Heart right ventricle (tissue), 16 donors: ENCODE results near the gene STIM2. TPM values are rescaled to one million over a fixed set of nuclear protein-coding genes. Genes with fewer than 3 reads are reported as not detected.

Source experiments
- ATAC-seq, 8 donors: fragments of 200-7000 bp; cut with Tn5 transposase; one replicate each; pipeline ENCODE4 v1.9.1; 2020; ENCODE audit warnings: mild to moderate bottlenecking in 8 of 8, moderate library complexity in 8 of 8, moderate number of reproducible peaks in 1 of 8
- DNase-seq, 2 donors: peaks; one replicate each; pipeline ENCODE4 v3.0.0-alpha.2; 2020
- H3K27ac ChIP-seq, 10 donors: fragments of 200-600 bp; sonication (generic) in 2 of 10; one replicate each; pipeline versions ENCODE4 v1.5.0 to v1.8.0; 2020 to 2022; ENCODE audit warnings: mild to moderate bottlenecking in 3 of 10
- H3K27me3 ChIP-seq, 7 donors: fragments of 200-600 bp; one replicate each; pipeline ENCODE4 v1.8.0; 2021 to 2022; ENCODE audit warnings: mild to moderate bottlenecking in 2 of 7
- H3K36me3 ChIP-seq, 9 donors: fragments of 200-600 bp; sonication (generic) in 1 of 9; one replicate each; pipeline versions ENCODE4 v1.5.0 to v1.8.0; 2020 to 2022; ENCODE audit warnings: mild to moderate bottlenecking in 2 of 9
- H3K4me1 ChIP-seq, 9 donors: fragments of 200-600 bp; sonication (generic) in 1 of 9; one replicate each; pipeline versions ENCODE4 v1.5.0 to v1.8.0; 2020 to 2022; ENCODE audit warnings: mild to moderate bottlenecking in 4 of 9
- H3K4me3 ChIP-seq, 10 donors: fragments of 200-600 bp; sonication (generic) in 2 of 10; one replicate each; pipeline versions ENCODE4 v1.5.0 to v1.8.0; 2020 to 2022; ENCODE audit warnings: mild to moderate bottlenecking in 7 of 10, moderate library complexity in 2 of 10
- H3K9me3 ChIP-seq, 11 donors: fragments of 200-600 bp in 10 of 11; sonication (generic) in 2 of 11; one replicate each; pipeline versions ENCODE4 v1.5.0 to v1.8.0; 2013 to 2022; ENCODE audit warnings: mild to moderate bottlenecking in 2 of 11, control low read depth in 1 of 11, moderate library complexity in 1 of 11
- WGBS, 2 donors: extraction: QIAGEN DNeasy Blood & Tissue Kit; methylation state at CpG; one replicate each; pipeline ENCODE4 v1.1.7; 2013; ENCODE audit warnings: inconsistent platforms in 1 of 2; 5-methylcytosine and 5-hydroxymethylcytosine counted together
- intact Hi-C, 10 donors: fragments of 100-400 bp; cut with DNase I; formaldehyde crosslinking; loops; one replicate each; pipeline versions ENCODE4 v1.11.1 to v1.14.2; 2022
- polyA plus RNA-seq, 2 donors: library from polyadenylated mRNA; stranded (reverse); fragments of 200-250 nt; gene quantifications; one replicate each; pipeline ENCODE4 v1.2.3, GENCODE V29; 2013
- total RNA-seq, 10 donors: library from RNA; stranded (reverse); fragmentation: NEBNext Ultra II Directional in 3 of 10; extraction: Animal tissue kit (Norgen Biotek cat#: 25700) in 3 of 10; gene quantifications; one replicate each; pipeline versions ENCODE4 v1.2.1 to v1.2.4, GENCODE V29; 2021 to 2023
- TF ChIP-seq, protein P1 (sequence below), 9 donors: fragments of 200-600 bp; sonication (generic) in 2 of 9; IDR thresholded peaks; one replicate each; pipeline versions ENCODE4 v1.5.0 to v1.8.0; 2021 to 2022; ENCODE audit warnings: antibody characterized with exemption in 9 of 9, mild to moderate bottlenecking in 5 of 9, moderate library complexity in 1 of 9
- donor health status: Arrhythmogenic right ventricular cardiomyopathy.
- donor health status: ischemic (EF 13 %, LVEDD 7.1; RV severe dilation, severe dysfunction).
- donor health status: healthy with polysubstance abuse.
- donor health status: DM: no; HTN: yes; CAD: no.
- donor health status: DM: no; HTN: no; CAD: no.
- donor health status: ischemic (EF 25% LVEDD 6.9; RV normal size, moderate dysfunction).
- donor health status: ischemic (EF 25% LVEDD 5.7; RV mildly dilated, moderate dysfunction).
- donor health status: healthy.
- donor health status: DM: yes; HTN: yes; CAD: no.
- donor health status: Ischemic cardiomyopathy.
- donor health status: ischemic (EF 35%, LVEDD 5.7; RV mildly dilated, moderate dysfunction).
- donor health status: nonischemic (EF 11% LVEDD 7.7; RV severe dilation, severe dysfunction).
- donor health status: DM: yes; HTN: yes; CAD: no.
- donor health status: PGD.
- donor health status: ischemic (EF 29% LVEDD 5.4; RV normal size, mild dysfunction).
- donor health status: nonischemic (EF 23%, LVEDD 6.1; RV moderate dilation, normal function).

STIM2 gene
- total and polyA plus RNA-seq, 12 donors, result 5.2 to 13.5 (median 9.6) TPM

DNA sequence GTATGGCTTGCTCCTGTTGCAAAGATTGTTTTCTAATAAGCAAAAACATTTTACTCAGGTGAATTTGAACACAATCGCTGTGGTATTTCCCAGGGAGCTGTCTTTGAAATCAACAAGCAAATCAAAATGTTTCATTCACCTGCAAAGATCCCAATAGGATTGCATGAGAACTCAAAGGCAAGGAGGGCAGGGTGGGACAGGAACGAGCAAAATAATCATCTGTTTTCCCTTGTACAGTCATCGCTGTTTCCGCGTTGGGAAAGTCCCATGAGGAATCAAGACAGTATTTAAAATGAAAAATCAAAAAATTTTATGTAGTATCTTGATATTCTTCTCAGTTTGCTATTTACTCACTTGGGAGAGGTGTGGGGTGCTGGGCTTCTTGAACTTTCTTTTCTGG lies 198.8 kb downstream of the STIM2 start:
- Histone ChIP-seq H3K9me3 (peaks cover 0 to 2% (median 0%) of the 10 kb centered on the region in 11 donors), H3K27me3 (peaks cover 0 to 10% (median 7%) of the 10 kb centered on the region in 7 donors), H3K4me3 (no peak overlapping the region), H3K4me1 (no peaks in the 10 kb centered on the region), H3K36me3 (no peaks in the 10 kb centered on the region), H3K27ac (no peak overlapping the region)
- ATAC-seq (no peak), DNase-seq (no peak)
- intact Hi-C loops, result no loop called here
- TF ChIP-seq, protein P1, sequence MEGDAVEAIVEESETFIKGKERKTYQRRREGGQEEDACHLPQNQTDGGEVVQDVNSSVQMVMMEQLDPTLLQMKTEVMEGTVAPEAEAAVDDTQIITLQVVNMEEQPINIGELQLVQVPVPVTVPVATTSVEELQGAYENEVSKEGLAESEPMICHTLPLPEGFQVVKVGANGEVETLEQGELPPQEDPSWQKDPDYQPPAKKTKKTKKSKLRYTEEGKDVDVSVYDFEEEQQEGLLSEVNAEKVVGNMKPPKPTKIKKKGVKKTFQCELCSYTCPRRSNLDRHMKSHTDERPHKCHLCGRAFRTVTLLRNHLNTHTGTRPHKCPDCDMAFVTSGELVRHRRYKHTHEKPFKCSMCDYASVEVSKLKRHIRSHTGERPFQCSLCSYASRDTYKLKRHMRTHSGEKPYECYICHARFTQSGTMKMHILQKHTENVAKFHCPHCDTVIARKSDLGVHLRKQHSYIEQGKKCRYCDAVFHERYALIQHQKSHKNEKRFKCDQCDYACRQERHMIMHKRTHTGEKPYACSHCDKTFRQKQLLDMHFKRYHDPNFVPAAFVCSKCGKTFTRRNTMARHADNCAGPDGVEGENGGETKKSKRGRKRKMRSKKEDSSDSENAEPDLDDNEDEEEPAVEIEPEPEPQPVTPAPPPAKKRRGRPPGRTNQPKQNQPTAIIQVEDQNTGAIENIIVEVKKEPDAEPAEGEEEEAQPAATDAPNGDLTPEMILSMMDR (IDR thresholded peaks at IDR 0.05), result no peak
- 69 to 76% methylated on average over 5 of the region's 5 CpGs for WGBS, 2 donors

DNA sequence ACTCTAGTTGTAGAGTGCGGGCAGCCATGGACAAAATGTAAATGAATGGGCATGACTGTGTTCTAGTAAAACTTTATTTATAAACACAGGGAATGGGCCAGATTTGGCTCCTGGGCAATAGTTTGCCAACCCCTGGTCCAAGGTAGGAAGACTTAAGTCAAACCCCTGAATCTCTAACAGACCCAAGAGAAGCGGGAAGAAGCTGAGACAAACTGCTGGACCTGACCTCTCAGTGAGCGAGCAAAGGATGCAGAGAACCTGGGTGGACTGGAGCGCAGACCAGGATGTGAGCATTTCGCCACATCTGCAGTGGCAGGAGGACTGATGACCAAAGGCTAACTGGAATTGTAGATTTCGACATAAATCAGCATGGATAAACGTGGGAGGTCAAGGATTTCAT lies 201.6 kb downstream of the STIM2 start:
- H3K9me3 ChIP-seq, result peaks cover 0 to 2% (median 0%) of the 10 kb centered on the region in 11 donors
- 81 to 85% methylated on average over 7 of the region's 7 CpGs for WGBS, 2 donors
- no peak for ATAC-seq

DNA sequence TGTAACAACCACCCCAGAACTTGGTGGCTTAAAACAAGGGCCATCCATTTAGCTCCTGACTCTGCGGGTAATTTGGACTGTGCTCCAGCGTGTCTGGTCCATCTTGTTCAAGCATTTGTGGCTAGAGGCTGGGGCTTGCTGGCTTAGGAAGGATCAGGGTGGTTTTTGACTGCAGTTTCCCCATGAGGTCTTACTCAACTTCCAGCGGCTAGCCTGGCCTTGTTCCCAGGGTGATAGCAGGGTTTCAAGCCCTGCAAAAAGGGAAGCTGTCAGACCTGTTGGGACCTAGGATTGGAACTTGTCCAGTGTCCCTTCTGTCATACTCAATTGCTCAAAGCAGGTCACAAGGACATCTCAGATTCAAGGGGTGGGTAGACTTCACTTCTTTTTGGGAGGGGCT lies 205.9 kb downstream of the STIM2 start:
- Histone ChIP-seq H3K4me1 (peaks cover 0 to 7% (median 0%) of the 10 kb centered on the region in 9 donors), H3K4me3 (no peak overlapping the region), H3K27me3 (peaks cover 0 to 4% (median 0%) of the 10 kb centered on the region in 7 donors), H3K27ac (no peak overlapping the region), H3K9me3 (peaks cover 0 to 2% (median 0%) of the 10 kb centered on the region in 11 donors), H3K36me3 (no peaks in the 10 kb centered on the region)
- ATAC-seq, result peak in 2 of 8 donors; percentile 16 to 51
- DNase-seq, result no peak
- TF ChIP-seq, protein P1 (IDR thresholded peaks at IDR 0.05), result no peak
- intact Hi-C loops, result no loop called here
- WGBS, 2 donors, result 61 to 78% methylated on average over 3 of the region's 3 CpGs

More for the DNA sequence above, 201.6 kb downstream of the STIM2 start:
- H3K27me3 ChIP-seq, result peaks cover 0 to 9% (median 0%) of the 10 kb centered on the region in 7 donors
- TF ChIP-seq, protein P1 (IDR thresholded peaks at IDR 0.05), result no peak
- no peak for DNase-seq
- no peak overlapping the region for H3K4me3 ChIP-seq
- no peak overlapping the region for H3K27ac ChIP-seq
- intact Hi-C loops, result no loop called here
- no peaks in the 10 kb centered on the region for H3K4me1 ChIP-seq
- no peaks in the 10 kb centered on the region for H3K36me3 ChIP-seq

DNA sequence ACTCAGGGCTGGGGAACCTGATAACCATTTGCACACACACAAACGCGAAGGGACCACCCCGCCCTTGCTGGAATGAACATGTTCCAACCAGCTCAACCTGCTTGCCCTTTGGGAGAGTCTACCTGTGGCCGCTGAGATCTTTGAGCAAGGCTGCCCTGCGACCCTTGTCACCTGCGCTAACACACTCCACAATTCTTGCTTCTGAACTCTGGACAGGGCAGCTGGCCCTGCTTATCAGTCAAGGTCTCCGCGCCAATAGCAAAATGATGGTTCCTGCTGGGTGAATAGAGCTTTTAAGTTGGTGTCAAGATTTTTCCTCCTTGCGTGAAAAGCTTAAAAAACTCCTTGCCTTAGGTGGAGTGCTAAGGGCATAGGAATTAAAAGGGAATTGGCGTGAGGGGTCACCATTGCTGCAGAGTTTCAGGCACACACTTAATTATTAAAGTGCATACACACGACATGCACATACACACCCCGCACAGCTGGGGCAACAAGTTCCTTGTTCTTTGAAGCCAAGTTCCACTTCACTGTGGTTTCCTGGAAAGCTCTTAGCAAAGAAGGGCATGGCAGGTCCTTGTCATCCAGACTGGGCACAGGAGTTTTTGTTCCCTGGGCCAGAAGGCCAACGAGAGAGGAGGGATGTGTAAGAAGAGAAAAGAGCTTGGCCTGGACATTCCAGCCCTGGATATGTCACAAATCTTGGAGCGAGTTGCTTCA lies 207.7 kb downstream of the STIM2 start:
- Histone ChIP-seq H3K27me3 (no peaks in the 10 kb centered on the region), H3K4me3 (no peak overlapping the region), H3K4me1 (peaks cover 0 to 7% (median 0%) of the 10 kb centered on the region in 9 donors), H3K36me3 (no peaks in the 10 kb centered on the region), H3K27ac (no peak overlapping the region), H3K9me3 (peaks cover 0 to 2% (median 0%) of the 10 kb centered on the region in 11 donors)
- intact Hi-C loops, result no loop called here
- 84 to 86% methylated on average over 14 of the region's 14 CpGs for WGBS, 2 donors
- DNase-seq (no peak), ATAC-seq (no peak)
- TF ChIP-seq, protein P1 (IDR thresholded peaks at IDR 0.05), result no peak
